ENCODE results near the gene ZSCAN10. TPM values are rescaled to one million over a fixed set of nuclear protein-coding genes. Genes with fewer than 3 reads are reported as not detected.
A peak's percentile ranks its signal among the peaks of the same experiment; 100 is the strongest.

Gene ZSCAN10
- total RNA-seq, 1 experiment from 2014 or later, result not detected

GRCh38 chr16:3143189-3143588 is 44.1 kb upstream of the ZSCAN10 start:
- Histone ChIP-seq H3K27me3 (replicated peaks; ENCODE audit: control insufficient read depth, insufficient read depth, low read length) (no peaks in the 10 kb centered on the region), H3K36me3 (ENCODE audit: control insufficient read depth, insufficient read depth, low read length) (no peaks in the 10 kb centered on the region), H3K9me3 (no peaks in the 10 kb centered on the region), H3K4me1 (no peaks in the 10 kb centered on the region), H3K4me3 (ENCODE audit: low read depth, low read length) (no peak overlapping the region)
- Mint-ChIP-seq H3K9me3 (ENCODE audit: unreplicated experiment) (no peaks in the 10 kb centered on the region), H3K36me3 (ENCODE audit: insufficient read depth, unreplicated experiment) (peaks cover 4% of the 10 kb centered on the region), H3K4me3 (ENCODE audit: unreplicated experiment) (no peak overlapping the region), H3K27me3 (ENCODE audit: insufficient read depth, unreplicated experiment) (no peaks in the 10 kb centered on the region), H3K4me1 (ENCODE audit: low read depth, unreplicated experiment) (no peaks in the 10 kb centered on the region), H3K27ac (ENCODE audit: unreplicated experiment) (no peak overlapping the region)
- BruUV-seq (replicated peaks), result no TSS peak
- DNase-seq, result no peak
- CTCF ChIA-PET, result interaction anchor here (1.0 kb wide), 1 partner anchor 14 kb away, joined by 3 read pairs; no protein-coding TSS in a partner anchor
- TF ChIP-seq CTCF (IDR thresholded peaks at IDR 0.05; ENCODE audit: insufficient read depth in 1 of 2, low read depth in 1 of 2, low read length in 1 of 2, severe bottlenecking in 1 of 2, unreplicated experiment in 1 of 2), result no peak
- intact Hi-C loops (cut with micrococcal nuclease; ENCODE audit: unreplicated experiment), result no loop called here
- POLR2A ChIA-PET, result interaction anchor here (1.1 kb wide), 1 partner anchor 8 kb away, joined by 4 read pairs; the partner anchor contains the start of gene ZNF213

- DNase-seq, result no peak
Measured at GRCh38 chr16:3142770-3143169, 43.7 kb upstream of the ZSCAN10 start.

GRCh38 chr16:3142327-3142726 is 43.2 kb upstream of the ZSCAN10 start:
- H3K4me1 ChIP-seq, result no peaks in the 10 kb centered on the region
- POLR2A ChIA-PET, result no interaction called here

More at GRCh38 chr16:3142770-3143169, 43.7 kb upstream of the ZSCAN10 start:
- no peaks in the 10 kb centered on the region for H3K9me3 ChIP-seq
- Mint-ChIP-seq H3K9me3 (ENCODE audit: unreplicated experiment) (no peaks in the 10 kb centered on the region), H3K4me3 (ENCODE audit: unreplicated experiment) (no peak overlapping the region), H3K27me3 (ENCODE audit: insufficient read depth, unreplicated experiment) (no peaks in the 10 kb centered on the region), H3K36me3 (ENCODE audit: insufficient read depth, unreplicated experiment) (peaks cover 4% of the 10 kb centered on the region), H3K27ac (ENCODE audit: unreplicated experiment) (no peak overlapping the region), H3K4me1 (ENCODE audit: low read depth, unreplicated experiment) (no peaks in the 10 kb centered on the region)
- H3K4me3 ChIP-seq (ENCODE audit: low read depth, low read length), result no peak overlapping the region
- intact Hi-C loops (cut with micrococcal nuclease; ENCODE audit: unreplicated experiment), result no loop called here
- H3K4me1 ChIP-seq, result no peaks in the 10 kb centered on the region
- H3K27me3 ChIP-seq (replicated peaks; ENCODE audit: control insufficient read depth, insufficient read depth, low read length), result no peaks in the 10 kb centered on the region
- H3K36me3 ChIP-seq (ENCODE audit: control insufficient read depth, insufficient read depth, low read length), result no peaks in the 10 kb centered on the region
- ChIA-PET POLR2A (no interaction called here), CTCF (no interaction called here)
- no TSS peak for BruUV-seq (replicated peaks)
- TF ChIP-seq CTCF (IDR thresholded peaks at IDR 0.05; ENCODE audit: insufficient read depth in 1 of 2, low read depth in 1 of 2, low read length in 1 of 2, severe bottlenecking in 1 of 2, unreplicated experiment in 1 of 2), result no peak

More at GRCh38 chr16:3142327-3142726, 43.2 kb upstream of the ZSCAN10 start:
- no peaks in the 10 kb centered on the region for H3K27me3 Mint-ChIP-seq (ENCODE audit: insufficient read depth, unreplicated experiment)
- peaks cover 4% of the 10 kb centered on the region for H3K36me3 Mint-ChIP-seq (ENCODE audit: insufficient read depth, unreplicated experiment)
- intact Hi-C loops (cut with micrococcal nuclease; ENCODE audit: unreplicated experiment), result no loop called here
- H3K4me3 Mint-ChIP-seq (ENCODE audit: unreplicated experiment), result no peak overlapping the region
- CTCF ChIA-PET, result no interaction called here
- Histone ChIP-seq H3K36me3 (ENCODE audit: control insufficient read depth, insufficient read depth, low read length) (no peaks in the 10 kb centered on the region), H3K4me3 (ENCODE audit: low read depth, low read length) (no peak overlapping the region), H3K9me3 (no peaks in the 10 kb centered on the region), H3K27me3 (replicated peaks; ENCODE audit: control insufficient read depth, insufficient read depth, low read length) (no peaks in the 10 kb centered on the region)
- no TSS peak for BruUV-seq (replicated peaks)
- no peak for TF ChIP-seq CTCF (IDR thresholded peaks at IDR 0.05; ENCODE audit: insufficient read depth in 1 of 2, low read depth in 1 of 2, low read length in 1 of 2, severe bottlenecking in 1 of 2, unreplicated experiment in 1 of 2)
- no peaks in the 10 kb centered on the region for H3K4me1 Mint-ChIP-seq (ENCODE audit: low read depth, unreplicated experiment)
- H3K9me3 Mint-ChIP-seq (ENCODE audit: unreplicated experiment), result no peaks in the 10 kb centered on the region
- H3K27ac Mint-ChIP-seq (ENCODE audit: unreplicated experiment), result no peak overlapping the region
- DNase-seq, result peak in 1 of 2 experiments; percentile 30
